Lung (tissue), 12 donors: ENCODE results near the gene C2orf49. TPM values are rescaled to one million over a fixed set of nuclear protein-coding genes. Genes with fewer than 3 reads are reported as not detected.

Experiments used
- ATAC-seq: fragments of 200-7000 bp; cut with Tn5 transposase; one replicate; pipeline ENCODE4 v1.9.1; 2020; ENCODE audit warnings: moderate number of reproducible peaks; ENCODE audit not compliant: insufficient read depth, low FRiP score
- DNase-seq, 3 donors: peaks; one replicate each; pipeline ENCODE4 v3.0.0-alpha.2; 2013 to 2017
- H3K27ac ChIP-seq, 2 donors: one replicate each; pipeline ENCODE4 v1.5.1; 2013; ENCODE audit warnings: mild to moderate bottlenecking in 2 of 2, moderate library complexity in 2 of 2, control low read depth in 1 of 2, inconsistent platforms in 1 of 2, low read depth in 1 of 2, low read length in 1 of 2
- H3K27me3 ChIP-seq, 3 donors: one replicate each; pipeline ENCODE4 v1.5.1; 2013; ENCODE audit warnings: low read length in 2 of 3; ENCODE audit not compliant: control insufficient read depth in 3 of 3, insufficient read depth in 3 of 3
- H3K36me3 ChIP-seq, 4 donors: one replicate each; pipeline ENCODE4 v1.5.1; 2013; ENCODE audit warnings: low read length in 4 of 4, mild to moderate bottlenecking in 1 of 4, moderate library complexity in 1 of 4; ENCODE audit not compliant: control insufficient read depth in 4 of 4, insufficient read depth in 4 of 4
- H3K4me1 ChIP-seq, 5 donors: one replicate each; pipeline ENCODE4 v1.5.1; 2013; ENCODE audit warnings: low read length in 5 of 5, mild to moderate bottlenecking in 2 of 5, moderate library complexity in 1 of 5; ENCODE audit not compliant: control insufficient read depth in 5 of 5, insufficient read depth in 5 of 5
- H3K4me3 ChIP-seq: one replicate; pipeline ENCODE4 v1.5.1; 2013; ENCODE audit warnings: mild to moderate bottlenecking, control low read depth, moderate library complexity
- H3K9ac ChIP-seq, 2 donors: one replicate each; pipeline ENCODE4 v1.5.1; 2013; ENCODE audit warnings: low read length in 2 of 2, control low read depth in 1 of 2; ENCODE audit not compliant: insufficient read depth in 1 of 2
- H3K9me3 ChIP-seq, 4 donors: one replicate each; pipeline ENCODE4 v1.5.1; 2013; ENCODE audit warnings: low read length in 3 of 4, mild to moderate bottlenecking in 1 of 4, moderate library complexity in 1 of 4; ENCODE audit not compliant: control insufficient read depth in 4 of 4, insufficient read depth in 3 of 4
- WGBS, 2 donors: extraction: QIAGEN DNeasy Blood & Tissue Kit; methylation state at CpG; one replicate each; pipeline ENCODE4 v1.1.7; 2013; 5-methylcytosine and 5-hydroxymethylcytosine counted together
- polyA plus RNA-seq, 2 donors: library from polyadenylated mRNA; stranded (reverse); fragments of 200-250 nt; gene quantifications; one replicate each; pipeline ENCODE4 v1.2.1, GENCODE V29; 2013
- total RNA-seq, 2 donors: library from RNA; depleted of rRNA in 1 of 2; stranded (reverse); fragments of >200 nt in 1 of 2; gene quantifications; one replicate each; pipeline ENCODE4 v1.2.1, GENCODE V29; 2014 to 2021
- TF ChIP-seq, protein P1 (sequence below): IDR thresholded peaks from 2 replicates; pipeline ENCODE4 v1.5.1; 2012; ENCODE audit warnings: mild to moderate bottlenecking; ENCODE audit errors: control extremely low read depth, extremely low read depth
- donor health status: control.
- donor health status: control.
- donor health status: Bipolar disorder and iron deficiency.
- donor health status: healthy.
- donor health status: DM: yes; HTN: yes; CAD: no.

Gene C2orf49
- total and polyA plus RNA-seq, 4 donors: 7.6 to 18.7 (median 10.7) TPM

- Histone ChIP-seq H3K27me3 (peaks cover 0 to 19% (median 6%) of the 10 kb centered on the region in 3 donors), H3K27ac (peak overlapping the region in 1 of 2 donors; percentile 72), H3K9ac (no peak overlapping the region), H3K9me3 (no peaks in the 10 kb centered on the region), H3K4me3 (no peak overlapping the region), H3K36me3 (no peaks in the 10 kb centered on the region), H3K4me1 (peaks cover 0 to 18% (median 11%) of the 10 kb centered on the region in 5 donors)
- 74 to 82% methylated on average over 13 of the region's 13 CpGs for WGBS, 2 donors
- TF ChIP-seq, protein P1, sequence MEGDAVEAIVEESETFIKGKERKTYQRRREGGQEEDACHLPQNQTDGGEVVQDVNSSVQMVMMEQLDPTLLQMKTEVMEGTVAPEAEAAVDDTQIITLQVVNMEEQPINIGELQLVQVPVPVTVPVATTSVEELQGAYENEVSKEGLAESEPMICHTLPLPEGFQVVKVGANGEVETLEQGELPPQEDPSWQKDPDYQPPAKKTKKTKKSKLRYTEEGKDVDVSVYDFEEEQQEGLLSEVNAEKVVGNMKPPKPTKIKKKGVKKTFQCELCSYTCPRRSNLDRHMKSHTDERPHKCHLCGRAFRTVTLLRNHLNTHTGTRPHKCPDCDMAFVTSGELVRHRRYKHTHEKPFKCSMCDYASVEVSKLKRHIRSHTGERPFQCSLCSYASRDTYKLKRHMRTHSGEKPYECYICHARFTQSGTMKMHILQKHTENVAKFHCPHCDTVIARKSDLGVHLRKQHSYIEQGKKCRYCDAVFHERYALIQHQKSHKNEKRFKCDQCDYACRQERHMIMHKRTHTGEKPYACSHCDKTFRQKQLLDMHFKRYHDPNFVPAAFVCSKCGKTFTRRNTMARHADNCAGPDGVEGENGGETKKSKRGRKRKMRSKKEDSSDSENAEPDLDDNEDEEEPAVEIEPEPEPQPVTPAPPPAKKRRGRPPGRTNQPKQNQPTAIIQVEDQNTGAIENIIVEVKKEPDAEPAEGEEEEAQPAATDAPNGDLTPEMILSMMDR: no peak
- no peak for ATAC-seq
- DNase-seq: no peak
Observed at GRCh38 chr2:105393373-105394055, 56.2 kb downstream of the C2orf49 start.

DNA sequence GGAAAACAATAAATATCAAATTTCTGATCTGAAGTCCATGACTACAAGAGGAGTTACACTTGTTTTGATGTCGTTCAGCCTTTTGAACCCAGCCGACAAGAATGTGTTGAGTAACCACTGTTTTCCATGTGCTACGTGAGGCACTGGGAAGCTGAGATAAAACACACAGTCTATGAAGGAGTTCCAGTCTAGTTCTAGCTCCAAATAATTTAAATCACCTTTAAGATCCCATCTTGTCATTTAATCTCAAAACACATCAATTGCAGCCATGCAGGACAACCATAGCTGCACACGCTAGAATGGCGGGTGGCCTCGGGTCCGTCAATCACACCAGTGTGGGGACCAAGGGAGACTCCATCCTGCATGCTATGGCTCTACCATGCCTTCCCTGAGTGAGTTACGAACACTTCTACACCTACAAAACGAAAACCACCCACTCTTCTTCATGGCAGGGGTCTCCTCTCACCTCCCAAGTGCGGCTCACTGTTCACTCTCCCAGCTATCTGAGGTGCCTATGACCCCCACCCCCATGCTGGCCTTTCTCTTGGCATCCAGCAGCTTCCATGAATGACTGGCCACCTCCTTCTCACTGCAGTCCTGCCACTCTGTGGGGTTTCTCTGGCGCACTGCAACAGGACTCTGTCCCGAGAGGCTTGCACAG lies 57.7 kb downstream of the C2orf49 start:
- WGBS, 2 donors: 87 to 88% methylated on average over 12 of the region's 12 CpGs
- no peak overlapping the region for H3K4me3 ChIP-seq

GRCh38 chr2:105395691-105396090 lies 58.4 kb downstream of the C2orf49 start:
- no peak overlapping the region for H3K9ac ChIP-seq
- ATAC-seq (no peak), DNase-seq (no peak)
- H3K4me1 ChIP-seq: peaks cover 0 to 14% (median 4%) of the 10 kb centered on the region in 5 donors
- 92 to 95% methylated on average over 7 of the region's 7 CpGs for WGBS, 2 donors
- no peak overlapping the region for H3K4me3 ChIP-seq
- H3K36me3 ChIP-seq: no peaks in the 10 kb centered on the region
- H3K27me3 ChIP-seq: peaks cover 0 to 28% (median 13%) of the 10 kb centered on the region in 3 donors
- peak overlapping the region in 1 of 2 donors; percentile 82 for H3K27ac ChIP-seq
- TF ChIP-seq, protein P1: no peak
- no peaks in the 10 kb centered on the region for H3K9me3 ChIP-seq

More for the DNA sequence above, 57.7 kb downstream of the C2orf49 start:
- peaks cover 0 to 24% (median 13%) of the 10 kb centered on the region in 3 donors for H3K27me3 ChIP-seq
- ATAC-seq: no peak
- no peaks in the 10 kb centered on the region for H3K36me3 ChIP-seq
- H3K9me3 ChIP-seq: no peaks in the 10 kb centered on the region
- H3K27ac ChIP-seq: peak overlapping the region in 1 of 2 donors; percentile 82
- TF ChIP-seq, protein P1: no peak
- no peak for DNase-seq
- H3K9ac ChIP-seq: no peak overlapping the region
- peaks cover 0 to 14% (median 10%) of the 10 kb centered on the region in 5 donors for H3K4me1 ChIP-seq
